ENCODE data around the gene OR5AU1.
"Not testable (repeated sequence)": the region's sequence is repeated elsewhere in the genome, so short reads cannot be mapped to it uniquely, and the experiment has no call there.

Gene OR5AU1

GRCh38 chr14:21169573-21169972 lies 13.7 kb upstream of the OR5AU1 start:
- DNase-seq = no peak

GRCh38 chr14:21168055-21168454 lies 12.2 kb upstream of the OR5AU1 start:
- DNase-seq = no peak

- DNase-seq = not testable (repeated sequence)
Measured at GRCh38 chr14:21165670-21166069, 9.8 kb upstream of the OR5AU1 start.

GRCh38 chr14:21165002-21165605 lies 9.2 kb upstream of the OR5AU1 start:
- not testable (repeated sequence) for DNase-seq

- no peak for DNase-seq
Measured at GRCh38 chr14:21163871-21164291, 8.0 kb upstream of the OR5AU1 start.

GRCh38 chr14:21162081-21162480 lies 6.2 kb upstream of the OR5AU1 start:
- DNase-seq = no peak

- DNase-seq = no peak
Measured at GRCh38 chr14:21160061-21160610, 4.3 kb upstream of the OR5AU1 start.

GRCh38 chr14:21158175-21158574 lies 2.3 kb upstream of the OR5AU1 start:
- DNase-seq = not testable (repeated sequence)

- no peak for DNase-seq
Measured at GRCh38 chr14:21149641-21150367, 6.1 kb downstream of the OR5AU1 start.

GRCh38 chr14:21145437-21145836 lies 10.4 kb downstream of the OR5AU1 start:
- DNase-seq = no peak

GRCh38 chr14:21142357-21142756 lies 13.5 kb downstream of the OR5AU1 start:
- DNase-seq = no peak

- no peak for DNase-seq
Measured at GRCh38 chr14:21136024-21136423, 19.8 kb downstream of the OR5AU1 start.

GRCh38 chr14:21133901-21134300 lies 22.0 kb downstream of the OR5AU1 start:
- no peak for DNase-seq

- no peak for DNase-seq
Measured at GRCh38 chr14:21123429-21123828, 32.4 kb downstream of the OR5AU1 start.

- DNase-seq = no peak
Measured at GRCh38 chr14:21121122-21121521, 34.7 kb downstream of the OR5AU1 start.

- no peak for DNase-seq
Measured at GRCh38 chr14:21120686-21121085, 35.2 kb downstream of the OR5AU1 start.

- DNase-seq = no peak
Measured at GRCh38 chr14:21118933-21119332, 36.9 kb downstream of the OR5AU1 start.

GRCh38 chr14:21113369-21113768 lies 42.5 kb downstream of the OR5AU1 start:
- no peak for DNase-seq

GRCh38 chr14:21112255-21112654 lies 43.6 kb downstream of the OR5AU1 start:
- DNase-seq = no peak

- DNase-seq = no peak
Measured at GRCh38 chr14:21109377-21110138, 46.3 kb downstream of the OR5AU1 start.

- DNase-seq = no peak
Measured at GRCh38 chr14:21108791-21109190, 47.1 kb downstream of the OR5AU1 start.

- no peak for DNase-seq
Measured at GRCh38 chr14:21107283-21107800, 48.5 kb downstream of the OR5AU1 start.
